GM19043 (cell line): ENCODE measurements around the gene DAGLB.
"Not testable (repeated sequence)": the region's sequence is repeated elsewhere in the genome, so short reads cannot be mapped to it uniquely, and the experiment has no call there.

Source experiments
- ATAC-seq: cut with Tn5 transposase; IDR thresholded peaks from one replicate; pipeline ENCODE4 v1.9.1; 2021; ENCODE audit warnings: low read depth; ENCODE audit not compliant: unreplicated experiment

The DAGLB gene

GRCh38 chr7:6379886-6380285 lies 67.9 kb downstream of the DAGLB start:
- ATAC-seq: no peak

GRCh38 chr7:6378556-6378955 lies 69.2 kb downstream of the DAGLB start:
- ATAC-seq: not testable (repeated sequence)

DNA sequence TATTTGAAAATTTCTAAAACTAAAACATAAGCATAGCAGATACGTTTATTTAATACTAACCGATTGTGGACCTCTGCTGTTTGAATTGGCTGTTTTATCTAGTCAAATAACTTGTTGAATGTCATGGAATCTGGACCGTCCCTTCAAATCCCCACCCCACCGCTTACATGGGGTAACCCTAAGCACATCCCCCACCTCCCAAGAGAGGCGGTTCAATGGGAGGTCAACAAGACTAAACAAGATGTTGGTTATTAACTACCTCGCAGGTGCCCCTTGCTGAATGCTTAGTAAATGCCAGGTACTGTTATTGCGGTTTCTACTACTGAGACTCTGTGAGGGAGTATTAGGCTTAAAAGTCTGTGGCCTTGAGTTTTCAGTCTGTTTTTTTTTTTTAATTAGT lies 70.9 kb downstream of the DAGLB start:
- no peak for ATAC-seq

DNA sequence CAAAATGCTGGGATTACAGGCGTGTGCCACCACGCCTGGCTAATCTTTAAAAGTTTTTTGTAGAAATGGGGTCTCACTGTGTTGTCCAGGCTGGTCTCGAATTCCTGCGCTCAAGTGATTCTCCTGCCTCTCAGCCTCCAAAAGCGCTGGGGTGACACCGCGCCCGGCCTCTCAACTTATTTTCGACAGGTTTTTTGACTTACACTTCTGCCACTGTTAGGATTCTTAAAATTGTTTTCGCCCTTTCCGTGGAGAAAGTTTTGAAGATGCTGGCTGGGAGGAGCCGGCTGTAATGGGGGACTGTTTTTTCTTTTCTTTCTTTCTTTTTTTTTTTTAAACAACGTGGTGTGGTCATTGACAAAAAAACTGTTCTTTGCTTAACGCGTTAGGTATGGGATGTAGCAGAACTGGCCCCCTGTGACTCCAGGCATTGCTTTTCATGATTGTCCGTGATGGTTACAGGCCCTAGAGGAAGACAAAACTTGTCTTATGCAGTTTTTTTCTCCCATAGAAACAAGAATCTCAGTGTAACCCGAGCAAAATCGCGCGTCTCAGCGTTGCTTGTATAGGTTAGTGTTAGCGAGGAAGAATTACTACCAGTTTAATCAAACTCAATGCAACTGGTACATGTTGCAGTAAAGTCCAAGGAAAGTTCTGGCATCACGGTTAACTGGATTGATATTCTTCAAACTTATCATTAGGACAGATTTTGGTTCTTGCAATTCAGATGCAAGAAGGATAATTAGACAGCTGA lies 72.2 kb downstream of the DAGLB start:
- ATAC-seq: no peak

- no peak for ATAC-seq
Observed at GRCh38 chr7:6367701-6368211, 80.0 kb downstream of the DAGLB start.

- ATAC-seq: no peak
Observed at GRCh38 chr7:6365451-6365850, 82.3 kb downstream of the DAGLB start.

GRCh38 chr7:6360841-6361240 lies 86.9 kb downstream of the DAGLB start:
- no peak for ATAC-seq

- ATAC-seq: no peak
Observed at GRCh38 chr7:6359734-6360133, 88.0 kb downstream of the DAGLB start.
